GM12878 (cell line): ENCODE data around the gene LRP4. TPM values are rescaled to one million over a fixed set of nuclear protein-coding genes. Genes with fewer than 3 reads are reported as not detected.

ENCODE experiments used
- ATAC-seq: fragments of 200-7000 bp; cut with Tn5 transposase; 3 replicates; pipeline ENCODE4 v1.9.1; 2020; ENCODE audit warnings: mild to moderate bottlenecking, moderate library complexity
- BruUV-seq: library from RNA; stranded (reverse); fragments of 400-500 nt; replicated peaks from 2 replicates; lab custom pipeline; 2021; lab: Mats Ljungman, UMichigan
- CTCF ChIA-PET: fragments of 300-600 bp; sonication (Branson Sonifier 250); formaldehyde crosslinking; extraction: SDS; loops from one replicate; lab custom pipeline; 2021; ENCODE audit warnings: inconsistent platforms; lab: Yijun Ruan, JAX
- POLR2A ChIA-PET: fragments of 350-600 bp; formaldehyde crosslinking; extraction: SDS; loops from one replicate; lab custom pipeline; 2021; ENCODE audit warnings: inconsistent platforms; lab: Charles Lee
- RAD21 ChIA-PET: fragments of 300-600 bp; sonication (Branson Sonifier 250); formaldehyde crosslinking; loops from one replicate; lab custom pipeline; 2023; ENCODE audit warnings: antibody characterized with exemption; ENCODE audit not compliant: unreplicated experiment; lab: Charles Lee
- SMC1A ChIA-PET: fragments of 300-600 bp; sonication (Branson Sonifier 250); formaldehyde crosslinking; loops from one replicate; lab custom pipeline; 2023; ENCODE audit not compliant: unreplicated experiment, uncharacterized antibody; lab: Charles Lee
- DNase-seq: peaks from one replicate; pipeline ENCODE4 v3.0.0-alpha.2; 2011; ENCODE audit warnings: low read depth, low spot score
- FAIRE-seq: peaks from 3 replicates; lab custom pipeline; 2011; peaks lifted over from hg19 to GRCh38; lab: Jason Lieb, UNC
- H2AFZ ChIP-seq: 2 replicates; pipeline ENCODE4 v1.6.0; 2011; ENCODE audit warnings: low read depth, low read length, control low read depth; ENCODE audit not compliant: control insufficient read depth
- H3K27ac ChIP-seq: 2 replicates; pipeline ENCODE4 v1.5.1; 2011; ENCODE audit warnings: control low read depth; ENCODE audit not compliant: control insufficient read depth, insufficient read depth
- H3K27me3 ChIP-seq, 2 experiments: replicated peaks in 1 of 2; 2 replicates each; pipeline versions ENCODE4 v1.6.0 to v1.6.1; 2011; ENCODE audit warnings: low read length in 1 of 2; ENCODE audit not compliant: control insufficient read depth in 2 of 2, insufficient read depth in 2 of 2
- H3K36me3 ChIP-seq, 2 experiments: 2 replicates each; pipeline ENCODE4 v1.5.1; 2011; ENCODE audit warnings: low read length in 1 of 2; ENCODE audit not compliant: control insufficient read depth in 2 of 2, insufficient read depth in 2 of 2
- H3K4me1 ChIP-seq: 2 replicates; pipeline ENCODE4 v1.6.1; 2011; ENCODE audit warnings: mild to moderate bottlenecking, low read length, moderate library complexity, mixed read lengths; ENCODE audit not compliant: control insufficient read depth, insufficient read depth
- H3K4me2 ChIP-seq: 2 replicates; pipeline ENCODE4 v1.6.0; 2011; ENCODE audit warnings: control low read depth; ENCODE audit not compliant: control insufficient read depth, insufficient read depth
- H3K4me3 ChIP-seq: fragments of 200-600 bp; sonication (generic); 2 replicates; pipeline ENCODE4 v1.5.1; 2016
- H3K79me2 ChIP-seq: 2 replicates; pipeline ENCODE4 v1.6.0; 2011; ENCODE audit warnings: low read length; ENCODE audit not compliant: control insufficient read depth, insufficient read depth
- H3K9ac ChIP-seq: 2 replicates; pipeline ENCODE4 v1.8.0; 2011; ENCODE audit warnings: low read length, control low read depth, mixed read lengths; ENCODE audit not compliant: control insufficient read depth, insufficient read depth
- H3K9me3 ChIP-seq: replicated peaks from 3 replicates; pipeline ENCODE4 v1.5.1; 2011; ENCODE audit warnings: mild to moderate bottlenecking, low read length; ENCODE audit not compliant: control insufficient read depth, insufficient read depth
- H4K20me1 ChIP-seq: 2 replicates; pipeline ENCODE4 v1.6.0; 2011; ENCODE audit not compliant: control insufficient read depth, insufficient read depth
- CEBPZ ChIP-seq: fragments of 150-350 bp; IDR thresholded peaks from 2 replicates; pipeline ENCODE4 v1.6.1; 2016; ENCODE audit warnings: low read depth, low read length
- CREB1 ChIP-seq: IDR thresholded peaks from 2 replicates; pipeline ENCODE4 v1.6.1; 2012; ENCODE audit warnings: low read depth, mild to moderate bottlenecking, inconsistent platforms
- FOS ChIP-seq: IDR thresholded peaks from 3 replicates; pipeline ENCODE4 v1.6.1; 2011; ENCODE audit warnings: borderline replicate concordance; ENCODE audit not compliant: insufficient read length; ENCODE audit errors: extremely low read depth
- IRF3 ChIP-seq: fragments of 450-650 bp; IDR thresholded peaks from 2 replicates; pipeline ENCODE4 v1.6.1; 2014; ENCODE audit warnings: mild to moderate bottlenecking
- IRF5 ChIP-seq: fragments of 450-650 bp; IDR thresholded peaks from 2 replicates; pipeline ENCODE4 v1.6.1; 2017; ENCODE audit warnings: borderline replicate concordance
- NRF1 ChIP-seq: conservative IDR thresholded peaks from 2 replicates; pipeline ENCODE4 v1.6.1; 2011; ENCODE audit warnings: mild to moderate bottlenecking, low read depth, low read length, improper control_type of control experiment
- PBX3 ChIP-seq: IDR thresholded peaks from 2 replicates; pipeline ENCODE4 v1.6.1; 2011; ENCODE audit warnings: mild to moderate bottlenecking, low read depth, low read length, moderate library complexity; ENCODE audit not compliant: insufficient replicate concordance
- SKIL ChIP-seq: fragments of 450-650 bp; IDR thresholded peaks from 2 replicates; pipeline ENCODE4 v1.6.1; 2017; ENCODE audit warnings: mild to moderate bottlenecking, low read depth, inconsistent platforms; ENCODE audit not compliant: poor library complexity, severe bottlenecking
- ZBTB4 ChIP-seq: fragments of 450-650 bp; formaldehyde crosslinking; IDR thresholded peaks from 2 replicates; pipeline ENCODE4 v1.4.0; 2022; ENCODE audit warnings: mild to moderate bottlenecking, moderate library complexity
- WGBS: methylation state at CpG from one replicate; pipeline ENCODE4 v1.1.6; 2016; ENCODE audit warnings: low lambda C conversion rate; ENCODE audit not compliant: insufficient replicate concordance, insufficient coverage; ENCODE audit errors: missing lambda C conversion rate; 5-methylcytosine and 5-hydroxymethylcytosine counted together
- in situ Hi-C: fragments of 300-500 bp; cut with MboI; formaldehyde crosslinking; loops from 9 replicates; pipeline ENCODE4 v1.14.3; 2018; ENCODE audit warnings: mixed read lengths
- intact Hi-C: fragments of 100-400 bp; cut with micrococcal nuclease; formaldehyde crosslinking; loops from one replicate; pipeline ENCODE4 v1.14.2; 2022; ENCODE audit not compliant: unreplicated experiment
- polyA plus RNA-seq, 11 experiments: library from polyadenylated mRNA; depleted of rRNA in 4 of 11; unstranded in 6 of 11; stranded (reverse) in 5 of 11; fragments of >200 nt; fragmentation: Nextera tagmentation in 4 of 11; fragmentation: Illumina TruSeq in 1 of 11; extraction: Ambion mirVana in 4 of 11; extraction: Trizol in 1 of 11; gene quantifications; 1 replicate in 1 of 11; 2 replicates in 10 of 11; pipeline versions ENCODE4 v1.2.1 to v1.2.3, GENCODE V29; 2011 to 2016; ENCODE audit warnings: inconsistent platforms in 2 of 11, missing spikeins in 2 of 11, low read depth in 1 of 11
- total RNA-seq, 4 experiments: library from RNA; depleted of rRNA in 3 of 4; stranded (reverse); fragments of >200 nt in 3 of 4; fragmentation: Illumina TruSeq in 1 of 4; extraction: Trizol in 1 of 4; gene quantifications; 2 replicates each; pipeline versions ENCODE4 v1.2.1 to v1.2.3, GENCODE V29; 2013 to 2021

The LRP4 gene
- total and polyA plus RNA-seq, 10 of the 15 experiments (the other 5 are each of a cell fraction or from before 2014, with no cell fraction given) = under 0.01 to 0.06 (median 0.03) TPM; not detected in 6

GRCh38 chr11:46886211-46886610 is 32.1 kb downstream of the LRP4 start:
- intact Hi-C loops (loop anchor here (10.0 kb wide), 1 partner anchor 569 kb away; no protein-coding TSS in a partner anchor), in situ Hi-C loops (loop anchor here (5.0 kb wide), 1 partner anchor 276 kb away; no protein-coding TSS in a partner anchor)
- no peak for TF ChIP-seq ZBTB4 (CRISPR knock-in tag)
- no peak for TF ChIP-seq IRF3
- no peak for TF ChIP-seq CREB1
- no peak for TF ChIP-seq FOS
- no peak for TF ChIP-seq CEBPZ
- no peak for TF ChIP-seq PBX3
- no peak for TF ChIP-seq IRF5
- TF ChIP-seq SKIL = no peak
- TF ChIP-seq NRF1 = no peak

More at GRCh38 chr11:46886211-46886610, 32.1 kb downstream of the LRP4 start:
- SMC1A ChIA-PET = interaction anchor here (1.1 to 2.5 kb wide), 3 partner anchors 9 to 268 kb away, joined by 3 to 20 read pairs (median 4); no protein-coding TSS in a partner anchor
- WGBS = 57% methylated on average over 11 of the region's 11 CpGs
- no peak overlapping the region for H3K27ac ChIP-seq
- no peak overlapping the region for H3K4me3 ChIP-seq
- CTCF ChIA-PET = interaction anchor here (1.1 to 3.9 kb wide), 3 partner anchors 33 to 979 kb away, joined by 3 to 20 read pairs (median 4); no protein-coding TSS in a partner anchor
- no peaks in the 10 kb centered on the region for H3K79me2 ChIP-seq
- no peaks in the 10 kb centered on the region for H4K20me1 ChIP-seq
- RAD21 ChIA-PET = interaction anchor here (0.7 to 1.9 kb wide), 3 partner anchors 11 to 267 kb away, joined by 3 to 7 read pairs (median 4); no protein-coding TSS in a partner anchor
- H3K9ac ChIP-seq = no peak overlapping the region
- ATAC-seq = no peak
- BruUV-seq = no TSS peak
- POLR2A ChIA-PET = interaction anchor here (0.6 kb wide), 1 partner anchor 409 kb away, joined by 3 read pairs; no protein-coding TSS in a partner anchor
- no peaks in the 10 kb centered on the region for H3K4me1 ChIP-seq
- no peak for DNase-seq
- no peaks in the 10 kb centered on the region for H3K36me3 ChIP-seq
- H3K9me3 ChIP-seq = no peaks in the 10 kb centered on the region
- no peak for FAIRE-seq
- H3K4me2 ChIP-seq = no peak overlapping the region
- no peak overlapping the region for H2AFZ ChIP-seq
- H3K27me3 ChIP-seq = no peaks in the 10 kb centered on the region; a peak in 1 of 4 replicates
